Mesenchymal stem cell (in vitro differentiated cells and primary cell): Measurements from ENCODE around the gene CNOT8.
A peak's percentile ranks its signal among the peaks of the same experiment; 100 is the strongest.

Experiments
- DNase-seq: peaks from one replicate; pipeline ENCODE4 v3.0.0-alpha.2; 2013
- H2AFZ ChIP-seq: one replicate; pipeline ENCODE4 v1.6.1; 2013; ENCODE audit warnings: low read depth, mild to moderate bottlenecking, control low read depth, inconsistent platforms, low read length, moderate library complexity
- H2AK5ac ChIP-seq: 2 replicates; pipeline ENCODE4 v1.6.1; 2013; ENCODE audit warnings: low read length, moderate library complexity, mild to moderate bottlenecking, inconsistent platforms; ENCODE audit not compliant: severe bottlenecking
- H2BK120ac ChIP-seq: one replicate; pipeline ENCODE4 v1.6.1; 2013; ENCODE audit warnings: low read depth, mild to moderate bottlenecking, inconsistent platforms, low read length, moderate library complexity
- H2BK12ac ChIP-seq, 2 experiments: one replicate each; pipeline ENCODE4 v1.6.1; 2013; ENCODE audit warnings: inconsistent platforms in 2 of 2, low read length in 2 of 2, mild to moderate bottlenecking in 2 of 2, moderate library complexity in 2 of 2, control low read depth in 1 of 2
- H2BK15ac ChIP-seq: one replicate; pipeline ENCODE4 v1.6.1; 2013; ENCODE audit warnings: mild to moderate bottlenecking, low read depth, inconsistent platforms; ENCODE audit not compliant: poor library complexity, severe bottlenecking
- H2BK5ac ChIP-seq: 2 replicates; pipeline ENCODE4 v1.6.1; 2013; ENCODE audit warnings: low read depth, mild to moderate bottlenecking, low read length, control low read depth, inconsistent platforms; ENCODE audit not compliant: poor library complexity, severe bottlenecking
- H3K14ac ChIP-seq, 2 experiments: one replicate each; pipeline ENCODE4 v1.6.1; 2013; ENCODE audit warnings: inconsistent platforms in 2 of 2, low read length in 2 of 2, control low read depth in 1 of 2, mild to moderate bottlenecking in 1 of 2, moderate library complexity in 1 of 2
- H3K18ac ChIP-seq, 2 experiments: one replicate each; pipeline ENCODE4 v1.6.1; 2013; ENCODE audit warnings: inconsistent platforms in 2 of 2, low read length in 2 of 2, control low read depth in 1 of 2, low read depth in 1 of 2, mild to moderate bottlenecking in 1 of 2
- H3K23ac ChIP-seq, 2 experiments: one replicate each; pipeline ENCODE4 v1.6.1; 2013; ENCODE audit warnings: inconsistent platforms in 2 of 2, low read length in 2 of 2, mild to moderate bottlenecking in 2 of 2, moderate library complexity in 2 of 2, control low read depth in 1 of 2
- H3K27ac ChIP-seq: 2 replicates; pipeline ENCODE4 v1.5.1; 2013; ENCODE audit warnings: mild to moderate bottlenecking, moderate library complexity, low read length, control low read depth, inconsistent platforms; ENCODE audit not compliant: poor library complexity, severe bottlenecking
- H3K27me3 ChIP-seq, 2 experiments: 2 replicates each; pipeline versions ENCODE4 v1.6.1 to v1.7.0; 2013; ENCODE audit warnings: low read length in 2 of 2, mild to moderate bottlenecking in 2 of 2, moderate library complexity in 2 of 2, control low read depth in 1 of 2, inconsistent platforms in 1 of 2; ENCODE audit not compliant: control insufficient read depth in 1 of 2, insufficient read depth in 1 of 2
- H3K36me3 ChIP-seq, 2 experiments: 2 replicates each; pipeline versions ENCODE4 v1.6.1 to v1.7.0; 2013; ENCODE audit warnings: low read length in 2 of 2, control low read depth in 1 of 2, inconsistent platforms in 1 of 2, low read depth in 1 of 2, mild to moderate bottlenecking in 1 of 2; ENCODE audit not compliant: insufficient read depth in 2 of 2, control insufficient read depth in 1 of 2
- H3K4ac ChIP-seq, 2 experiments: one replicate each; pipeline ENCODE4 v1.6.1; 2013; ENCODE audit warnings: inconsistent platforms in 2 of 2, low read length in 2 of 2, mild to moderate bottlenecking in 2 of 2, moderate library complexity in 2 of 2, control low read depth in 1 of 2, low read depth in 1 of 2
- H3K4me1 ChIP-seq: 2 replicates; pipeline ENCODE4 v1.6.1; 2013; ENCODE audit warnings: low read depth, low read length, control low read depth; ENCODE audit not compliant: control insufficient read depth, insufficient read depth
- H3K4me2 ChIP-seq: 2 replicates; pipeline ENCODE4 v1.6.1; 2013; ENCODE audit warnings: low read length, mild to moderate bottlenecking, inconsistent platforms; ENCODE audit not compliant: poor library complexity, severe bottlenecking
- H3K4me3 ChIP-seq, 2 experiments: 2 replicates each; pipeline versions ENCODE4 v1.5.1 to v1.7.0; 2013; ENCODE audit warnings: low read length in 2 of 2, mild to moderate bottlenecking in 2 of 2, control low read depth in 1 of 2, low read depth in 1 of 2; ENCODE audit not compliant: insufficient read depth in 1 of 2
- H3K79me1 ChIP-seq: replicated peaks from 2 replicates; pipeline ENCODE4 v1.6.1; 2013; ENCODE audit warnings: mild to moderate bottlenecking, control low read depth, low read length, inconsistent platforms; ENCODE audit not compliant: poor library complexity, severe bottlenecking
- H3K9ac ChIP-seq: 2 replicates; pipeline ENCODE4 v1.7.0; 2013; ENCODE audit warnings: mild to moderate bottlenecking, low read length, moderate library complexity
- H3K9me3 ChIP-seq: 2 replicates; pipeline ENCODE4 v1.7.0; 2013; ENCODE audit warnings: mild to moderate bottlenecking, low read length; ENCODE audit not compliant: control insufficient read depth
- H4K8ac ChIP-seq: one replicate; pipeline ENCODE4 v1.6.1; 2013; ENCODE audit warnings: inconsistent platforms, mild to moderate bottlenecking, low read length, moderate library complexity
- H4K91ac ChIP-seq: one replicate; pipeline ENCODE4 v1.6.1; 2013; ENCODE audit warnings: mild to moderate bottlenecking, low read length, inconsistent platforms
- WGBS: methylation state at CpG from one replicate; pipeline ENCODE4 v1.1.7; 2013; ENCODE audit warnings: mixed read lengths; 5-methylcytosine and 5-hydroxymethylcytosine counted together

The CNOT8 gene

DNA sequence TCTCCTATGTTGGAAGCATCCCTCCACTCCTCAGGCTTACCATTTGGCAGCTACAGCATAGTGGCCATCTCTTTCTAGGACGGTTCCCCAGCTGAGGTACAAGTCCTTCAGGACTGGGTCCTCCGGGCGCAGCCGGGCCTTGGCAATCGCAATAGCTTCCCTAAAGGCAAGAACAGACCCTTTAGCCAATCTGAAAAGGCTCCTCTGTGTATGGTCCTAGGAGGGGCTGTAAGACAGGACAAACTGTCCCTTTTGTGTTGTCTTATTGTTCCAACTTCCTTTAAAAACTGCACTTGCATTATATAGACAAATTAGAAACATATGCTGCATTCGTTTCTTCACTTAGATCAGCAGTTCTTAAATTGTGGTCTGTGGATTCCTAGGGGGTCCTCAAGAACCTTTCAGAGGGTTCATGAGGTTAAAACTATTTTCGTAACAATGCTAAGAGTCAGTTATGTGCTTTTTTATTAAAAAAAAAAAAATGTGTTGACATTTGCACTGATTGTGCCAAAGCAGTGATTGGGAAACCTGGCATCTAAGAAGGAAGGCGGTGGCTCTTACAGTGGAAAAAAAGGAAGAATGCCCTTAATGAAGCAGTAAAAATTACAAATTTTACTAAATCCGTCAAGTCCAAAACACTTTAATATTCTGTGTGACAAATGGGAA, 40.9 kb downstream of the CNOT8 start:
- Histone ChIP-seq H3K4me1 (peaks cover 1% of the 10 kb centered on the region), H3K4me3 (no peak overlapping the region), H3K27ac (no peak overlapping the region), H2BK5ac (no peak overlapping the region), H2AFZ (no peak overlapping the region), H3K18ac (no peak overlapping the region), H3K4ac (no peak overlapping the region), H3K23ac (no peak overlapping the region), H3K9me3 (no peaks in the 10 kb centered on the region), H3K14ac (no peak overlapping the region), H3K36me3 (peaks cover 17 to 88% of the 10 kb centered on the region in 2 experiments), H3K79me1 (peaks cover 2% of the 10 kb centered on the region), H4K91ac (no peak overlapping the region), H4K8ac (no peak overlapping the region), H2BK15ac (no peak overlapping the region), H2BK120ac (no peak overlapping the region), H3K27me3 (no peaks in the 10 kb centered on the region), H2BK12ac (no peak overlapping the region), H2AK5ac (no peak overlapping the region), H3K9ac (peak overlapping the region; percentile 8), H3K4me2 (no peak overlapping the region)
- DNase-seq = no peak
- 96% methylated on average over 7 of the region's 9 CpGs for WGBS

DNA sequence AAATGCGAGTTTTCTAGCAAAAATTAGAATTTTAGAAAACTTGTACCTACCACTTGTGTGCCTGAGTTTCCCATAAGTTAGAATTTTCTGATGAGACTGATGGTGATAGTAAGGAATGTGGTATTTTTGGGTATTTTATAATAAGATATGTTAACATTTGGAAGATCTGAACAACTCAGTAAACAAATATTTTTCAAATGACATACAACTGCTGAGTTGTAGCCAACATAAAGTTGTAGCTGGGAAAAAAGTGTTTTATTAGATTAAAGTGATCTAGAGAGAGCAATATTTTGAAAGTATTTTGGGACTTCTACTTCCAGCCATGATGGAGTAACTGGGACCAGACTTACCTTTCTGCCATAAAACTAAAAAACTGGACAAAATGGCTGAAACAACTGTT, 41.6 kb downstream of the CNOT8 start:
- H4K8ac ChIP-seq = no peak overlapping the region
- H3K14ac ChIP-seq = no peak overlapping the region
- no peak overlapping the region for H3K18ac ChIP-seq
- no peak overlapping the region for H2BK5ac ChIP-seq
- no peak overlapping the region for H2AK5ac ChIP-seq
- no peak overlapping the region for H3K23ac ChIP-seq
- no peak overlapping the region for H4K91ac ChIP-seq
- no peak overlapping the region for H3K9ac ChIP-seq
- H2BK120ac ChIP-seq = no peak overlapping the region
- H2BK12ac ChIP-seq = no peak overlapping the region
- H3K4me1 ChIP-seq = peaks cover 1% of the 10 kb centered on the region
- H2BK15ac ChIP-seq = no peak overlapping the region
- H3K4me2 ChIP-seq = no peak overlapping the region
- H3K4me3 ChIP-seq = no peak overlapping the region
- WGBS = no CpG with 5 or more reads among the region's 1 CpG
- DNase-seq = no peak
- no peaks in the 10 kb centered on the region for H3K27me3 ChIP-seq
- H3K4ac ChIP-seq = no peak overlapping the region
- no peak overlapping the region for H2AFZ ChIP-seq
- H3K36me3 ChIP-seq = peaks cover 16 to 90% of the 10 kb centered on the region in 2 experiments
- peaks cover 2% of the 10 kb centered on the region for H3K79me1 ChIP-seq
- no peak overlapping the region for H3K27ac ChIP-seq
- H3K9me3 ChIP-seq = no peaks in the 10 kb centered on the region

DNA sequence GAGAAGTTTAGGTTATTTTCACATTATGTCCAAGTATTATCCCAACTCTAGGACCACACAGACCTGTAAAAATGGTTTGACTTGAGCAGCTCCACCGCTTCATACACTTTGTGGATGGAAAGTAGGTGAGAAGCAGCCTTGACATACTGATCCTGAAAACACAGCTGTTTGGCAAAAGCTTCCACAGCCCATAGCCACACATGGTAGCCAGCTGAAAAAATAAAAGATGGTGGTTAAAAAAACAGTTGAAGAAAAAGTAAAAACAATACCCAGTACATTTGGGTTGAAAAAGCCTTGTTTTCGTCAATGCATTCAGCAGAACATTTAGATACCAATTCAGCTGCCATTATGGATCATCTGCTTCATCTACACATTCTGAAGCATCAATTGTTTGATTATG, 42.8 kb downstream of the CNOT8 start:
- H3K36me3 ChIP-seq = peaks cover 22 to 88% of the 10 kb centered on the region in 2 experiments
- no peak overlapping the region for H2AFZ ChIP-seq
- H3K4me2 ChIP-seq = no peak overlapping the region
- H3K4ac ChIP-seq = no peak overlapping the region
- no peak overlapping the region for H3K23ac ChIP-seq
- H4K91ac ChIP-seq = no peak overlapping the region
- H3K4me1 ChIP-seq = peaks cover 1% of the 10 kb centered on the region
- no peak overlapping the region for H3K27ac ChIP-seq
- peaks cover 2% of the 10 kb centered on the region for H3K79me1 ChIP-seq
- H2AK5ac ChIP-seq = no peak overlapping the region
- H3K4me3 ChIP-seq = no peak overlapping the region
- H3K9ac ChIP-seq = no peak overlapping the region
- DNase-seq = no peak
- no peaks in the 10 kb centered on the region for H3K27me3 ChIP-seq
- no peak overlapping the region for H4K8ac ChIP-seq
- no peaks in the 10 kb centered on the region for H3K9me3 ChIP-seq
- H2BK120ac ChIP-seq = no peak overlapping the region
- no peak overlapping the region for H3K14ac ChIP-seq
- H2BK5ac ChIP-seq = no peak overlapping the region
- no peak overlapping the region for H2BK12ac ChIP-seq
- no peak overlapping the region for H2BK15ac ChIP-seq
- no peak overlapping the region for H3K18ac ChIP-seq
- WGBS = 88% methylated on average over 1 of the region's 2 CpGs

DNA sequence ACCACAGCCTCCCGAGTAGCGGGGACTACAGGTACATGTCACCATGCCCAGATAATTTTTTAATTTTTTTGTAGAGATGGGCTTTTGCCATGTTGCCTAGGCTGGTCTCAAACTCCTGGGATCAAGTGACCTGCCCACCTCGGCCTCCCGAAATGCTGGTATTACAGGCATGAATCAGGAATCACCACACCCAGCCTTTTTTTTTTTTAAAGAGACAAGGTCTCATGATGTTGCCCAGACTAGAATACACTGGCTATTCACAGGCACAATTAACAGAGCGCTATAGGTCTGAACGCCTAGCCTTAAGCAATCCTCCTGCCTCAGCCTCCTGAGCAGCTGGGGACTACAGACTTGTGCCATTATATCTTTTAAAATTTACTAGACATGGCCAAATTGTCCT, 43.5 kb downstream of the CNOT8 start:
- Histone ChIP-seq H3K4me2 (no peak overlapping the region), H3K18ac (no peak overlapping the region), H3K79me1 (peaks cover 2% of the 10 kb centered on the region), H3K27me3 (no peaks in the 10 kb centered on the region), H3K9ac (no peak overlapping the region), H2BK12ac (no peak overlapping the region), H2AFZ (no peak overlapping the region), H3K4me3 (no peak overlapping the region), H3K4me1 (peaks cover 1% of the 10 kb centered on the region), H2BK5ac (no peak overlapping the region), H2BK15ac (no peak overlapping the region), H3K23ac (no peak overlapping the region), H3K14ac (no peak overlapping the region), H2AK5ac (no peak overlapping the region), H3K36me3 (peaks cover 24 to 88% of the 10 kb centered on the region in 2 experiments), H3K9me3 (no peaks in the 10 kb centered on the region), H2BK120ac (no peak overlapping the region), H4K91ac (no peak overlapping the region), H3K27ac (no peak overlapping the region), H3K4ac (no peak overlapping the region), H4K8ac (no peak overlapping the region)
- DNase-seq = no peak
- 94% methylated on average over 6 of the region's 6 CpGs for WGBS
